ENCODE measurements around the gene STARD4. TPM values are rescaled to one million over a fixed set of nuclear protein-coding genes. Genes with fewer than 3 reads are reported as not detected.

STARD4 gene
- total RNA-seq, result 35.6 and 41.2 TPM in 2 replicates
- long read RNA-seq, full-length matches to known transcripts, result 60 of 93 reads
- long read RNA-seq, partial matches to known transcripts, result 4 of 93 reads
- long read RNA-seq, other reads (novel, unspliced or antisense), result 29 of 93 reads

GRCh38 chr5:111512375-111513130, at the start of gene STARD4:
Gene STARD4, minus strand, starts transcription at chr5:111512535. Its CDS starts 5,102 bp downstream, at chr5:111507433.
- H3K9me3 Mint-ChIP-seq (ENCODE audit: low read depth), result no peaks in the 10 kb centered on the region
- no peaks in the 10 kb centered on the region for H3K36me3 Mint-ChIP-seq (ENCODE audit: insufficient read depth)
- DNase-seq (ENCODE audit: low spot score, unreplicated experiment), result peak; percentile 94
- peak within 1 kb of the TSS; percentile 93 for H3K27ac Mint-ChIP-seq
- H3K4me3 Mint-ChIP-seq (ENCODE audit: low read depth), result peak within 1 kb of the TSS; percentile 77
- TF ChIP-seq, protein P1, sequence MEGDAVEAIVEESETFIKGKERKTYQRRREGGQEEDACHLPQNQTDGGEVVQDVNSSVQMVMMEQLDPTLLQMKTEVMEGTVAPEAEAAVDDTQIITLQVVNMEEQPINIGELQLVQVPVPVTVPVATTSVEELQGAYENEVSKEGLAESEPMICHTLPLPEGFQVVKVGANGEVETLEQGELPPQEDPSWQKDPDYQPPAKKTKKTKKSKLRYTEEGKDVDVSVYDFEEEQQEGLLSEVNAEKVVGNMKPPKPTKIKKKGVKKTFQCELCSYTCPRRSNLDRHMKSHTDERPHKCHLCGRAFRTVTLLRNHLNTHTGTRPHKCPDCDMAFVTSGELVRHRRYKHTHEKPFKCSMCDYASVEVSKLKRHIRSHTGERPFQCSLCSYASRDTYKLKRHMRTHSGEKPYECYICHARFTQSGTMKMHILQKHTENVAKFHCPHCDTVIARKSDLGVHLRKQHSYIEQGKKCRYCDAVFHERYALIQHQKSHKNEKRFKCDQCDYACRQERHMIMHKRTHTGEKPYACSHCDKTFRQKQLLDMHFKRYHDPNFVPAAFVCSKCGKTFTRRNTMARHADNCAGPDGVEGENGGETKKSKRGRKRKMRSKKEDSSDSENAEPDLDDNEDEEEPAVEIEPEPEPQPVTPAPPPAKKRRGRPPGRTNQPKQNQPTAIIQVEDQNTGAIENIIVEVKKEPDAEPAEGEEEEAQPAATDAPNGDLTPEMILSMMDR (IDR thresholded peaks at IDR 0.05; ENCODE audit: unreplicated experiment), result no peak
- no peaks in the 10 kb centered on the region for H3K27me3 Mint-ChIP-seq
- peaks cover 18% of the 10 kb centered on the region for H3K4me1 Mint-ChIP-seq (ENCODE audit: low read depth)

GRCh38 chr5:111559680-111560079, 47.3 kb upstream of the STARD4 start:
- Mint-ChIP-seq H3K27ac (no peak overlapping the region), H3K36me3 (ENCODE audit: insufficient read depth) (no peaks in the 10 kb centered on the region), H3K27me3 (no peaks in the 10 kb centered on the region), H3K4me1 (ENCODE audit: low read depth) (no peaks in the 10 kb centered on the region), H3K9me3 (ENCODE audit: low read depth) (peaks cover 13% of the 10 kb centered on the region), H3K4me3 (ENCODE audit: low read depth) (no peak overlapping the region)
- DNase-seq (ENCODE audit: low spot score, unreplicated experiment), result no peak
- TF ChIP-seq, protein P1 (IDR thresholded peaks at IDR 0.05; ENCODE audit: unreplicated experiment), result no peak

DNA sequence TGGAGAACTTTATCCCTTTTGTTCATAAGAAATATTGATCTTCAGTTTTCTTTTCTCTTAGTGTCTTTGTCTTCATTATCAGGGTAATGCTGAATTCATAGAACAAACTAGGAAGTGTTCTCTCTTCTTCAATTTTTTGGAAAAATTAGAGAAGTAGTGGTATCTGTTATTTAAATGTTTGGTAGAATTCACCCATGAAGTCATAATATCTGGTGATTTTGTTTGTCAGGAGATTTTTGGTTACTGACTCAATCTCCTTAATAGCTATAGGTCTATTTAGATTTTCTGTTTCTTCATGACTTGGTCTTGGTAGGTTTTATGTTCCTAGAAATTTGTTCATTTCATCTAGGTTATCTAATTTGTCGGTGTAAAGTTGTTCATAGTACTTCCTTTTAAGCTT, 45.4 kb upstream of the STARD4 start:
- Mint-ChIP-seq H3K4me3 (ENCODE audit: low read depth) (no peak overlapping the region), H3K4me1 (ENCODE audit: low read depth) (peaks cover 2% of the 10 kb centered on the region), H3K9me3 (ENCODE audit: low read depth) (peaks cover 13% of the 10 kb centered on the region), H3K27ac (no peak overlapping the region), H3K27me3 (peaks cover 14% of the 10 kb centered on the region), H3K36me3 (ENCODE audit: insufficient read depth) (no peaks in the 10 kb centered on the region)
- TF ChIP-seq, protein P1 (IDR thresholded peaks at IDR 0.05; ENCODE audit: unreplicated experiment), result no peak
- no peak for DNase-seq (ENCODE audit: low spot score, unreplicated experiment)

DNA sequence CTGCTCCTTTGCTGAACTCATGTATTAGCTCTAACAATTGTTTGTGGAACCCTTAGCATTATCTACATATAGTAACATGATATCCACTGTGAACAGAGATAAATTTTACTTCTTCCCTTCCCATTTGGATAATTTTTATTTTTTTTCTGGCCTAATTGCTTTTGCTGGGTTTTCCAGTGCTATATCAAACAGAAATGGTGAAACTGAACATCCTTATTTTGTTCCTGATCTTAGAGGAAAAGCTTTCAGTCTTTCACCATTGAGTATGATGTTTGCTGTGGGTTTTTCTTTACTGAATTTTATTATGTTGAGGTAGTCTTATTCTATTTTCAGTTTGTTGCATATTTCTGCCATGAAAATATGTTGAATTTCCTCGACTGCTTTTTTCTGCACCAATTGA, 44.8 kb upstream of the STARD4 start:
- Mint-ChIP-seq H3K9me3 (ENCODE audit: low read depth) (peaks cover 13% of the 10 kb centered on the region), H3K27ac (no peak overlapping the region), H3K36me3 (ENCODE audit: insufficient read depth) (no peaks in the 10 kb centered on the region), H3K4me1 (ENCODE audit: low read depth) (peaks cover 5% of the 10 kb centered on the region), H3K27me3 (peaks cover 14% of the 10 kb centered on the region), H3K4me3 (ENCODE audit: low read depth) (no peak overlapping the region)
- DNase-seq (ENCODE audit: low spot score, unreplicated experiment), result no peak
- TF ChIP-seq, protein P1 (IDR thresholded peaks at IDR 0.05; ENCODE audit: unreplicated experiment), result no peak

GRCh38 chr5:111556501-111556900, 44.2 kb upstream of the STARD4 start:
- H3K4me1 Mint-ChIP-seq (ENCODE audit: low read depth), result peaks cover 10% of the 10 kb centered on the region
- H3K9me3 Mint-ChIP-seq (ENCODE audit: low read depth), result peaks cover 13% of the 10 kb centered on the region
- no peak overlapping the region for H3K27ac Mint-ChIP-seq
- TF ChIP-seq, protein P1 (IDR thresholded peaks at IDR 0.05; ENCODE audit: unreplicated experiment), result no peak
- DNase-seq (ENCODE audit: low spot score, unreplicated experiment), result no peak
- H3K36me3 Mint-ChIP-seq (ENCODE audit: insufficient read depth), result no peaks in the 10 kb centered on the region
- no peak overlapping the region for H3K4me3 Mint-ChIP-seq (ENCODE audit: low read depth)
- peaks cover 14% of the 10 kb centered on the region for H3K27me3 Mint-ChIP-seq

Measured in progenitor cell of endocrine pancreas (in vitro differentiated cells).